OCI-LY1 (cell line): ENCODE data around the gene KLRF2.
"Not testable (repeated sequence)": the region's sequence is repeated elsewhere in the genome, so short reads cannot be mapped to it uniquely, and the experiment has no call there.

ENCODE experiments used
- H2AFZ ChIP-seq: fragments of 200-600 bp; sonication (generic), shearing (Covaris generic); 2 replicates; pipeline ENCODE4 v1.6.0; 2014; ENCODE audit warnings: antibody characterized with exemption, mild to moderate bottlenecking, low read length
- H3F3A ChIP-seq: fragments of 200-600 bp; sonication (generic), shearing (Covaris generic); 2 replicates; pipeline ENCODE4 v1.6.0; 2014; ENCODE audit warnings: mild to moderate bottlenecking, antibody characterized with exemption, low read length, moderate library complexity; ENCODE audit not compliant: insufficient read depth
- H3K27ac ChIP-seq: fragments of 200-600 bp; sonication (generic); 2 replicates; pipeline ENCODE4 v1.5.1; 2014; ENCODE audit warnings: low read length, mixed run types, mild to moderate bottlenecking, low read depth; ENCODE audit not compliant: poor library complexity, severe bottlenecking
- H3K27me3 ChIP-seq: fragments of 200-600 bp; sonication (generic); 2 replicates; pipeline ENCODE4 v1.6.0; 2014; ENCODE audit warnings: antibody characterized with exemption, mild to moderate bottlenecking, low read length, moderate library complexity; ENCODE audit not compliant: insufficient read depth
- H3K36me3 ChIP-seq: fragments of 200-600 bp; sonication (generic); 2 replicates; pipeline ENCODE4 v1.6.1; 2014; ENCODE audit warnings: mild to moderate bottlenecking, antibody characterized with exemption, low read length, moderate library complexity, mixed read lengths; ENCODE audit not compliant: insufficient read depth
- H3K4me1 ChIP-seq: fragments of 200-600 bp; sonication (generic); 2 replicates; pipeline ENCODE4 v1.5.1; 2014; ENCODE audit warnings: mild to moderate bottlenecking, low read length, moderate library complexity; ENCODE audit not compliant: insufficient read depth, severe bottlenecking
- H3K4me2 ChIP-seq: fragments of 200-600 bp; sonication (generic), shearing (Covaris generic); 2 replicates; pipeline ENCODE4 v1.6.1; 2014; ENCODE audit warnings: low read length
- H3K4me3 ChIP-seq: fragments of 200-600 bp; sonication (generic); 2 replicates; pipeline ENCODE4 v1.5.1; 2014; ENCODE audit warnings: low read length, low read depth, mild to moderate bottlenecking, mixed read lengths; ENCODE audit not compliant: poor library complexity, severe bottlenecking
- H3K79me2 ChIP-seq: fragments of 200-600 bp; shearing (Covaris generic); 2 replicates; pipeline ENCODE4 v1.6.1; 2016; ENCODE audit warnings: mixed run types, low read length, mixed read lengths; ENCODE audit not compliant: insufficient read depth
- H3K9ac ChIP-seq: fragments of 200-600 bp; sonication (generic), shearing (Covaris generic); 2 replicates; pipeline ENCODE4 v1.6.1; 2014; ENCODE audit warnings: mild to moderate bottlenecking, low read length, mixed read lengths
- H3K9me2 ChIP-seq: fragments of 200-600 bp; sonication (generic), shearing (Covaris generic); 2 replicates; pipeline ENCODE4 v1.6.1; 2014; ENCODE audit warnings: low read depth, mild to moderate bottlenecking, low read length, mixed read lengths
- H3K9me3 ChIP-seq: fragments of 200-600 bp; shearing (Covaris generic); 2 replicates; pipeline ENCODE4 v1.6.1; 2014; ENCODE audit warnings: low read length, mixed read lengths
- H4K20me1 ChIP-seq: fragments of 200-600 bp; sonication (generic), shearing (Covaris generic); 2 replicates; pipeline ENCODE4 v1.6.0; 2016; ENCODE audit warnings: mild to moderate bottlenecking, low read length; ENCODE audit not compliant: insufficient read depth
- EZH2 ChIP-seq: fragments of 200-600 bp; sonication (generic), shearing (Covaris generic); IDR thresholded peaks from 2 replicates; pipeline ENCODE4 v1.8.0; 2017; ENCODE audit warnings: borderline replicate concordance, mixed run types, mild to moderate bottlenecking, antibody characterized with exemption, low read length, moderate library complexity, mixed read lengths
- TF ChIP-seq, protein P1 (sequence below): fragments of 200-600 bp; sonication (generic), shearing (Covaris generic); IDR thresholded peaks from 2 replicates; pipeline ENCODE4 v1.5.1; 2017; ENCODE audit warnings: mild to moderate bottlenecking, antibody characterized with exemption, low read length, moderate library complexity, mixed read lengths

The KLRF2 gene

DNA sequence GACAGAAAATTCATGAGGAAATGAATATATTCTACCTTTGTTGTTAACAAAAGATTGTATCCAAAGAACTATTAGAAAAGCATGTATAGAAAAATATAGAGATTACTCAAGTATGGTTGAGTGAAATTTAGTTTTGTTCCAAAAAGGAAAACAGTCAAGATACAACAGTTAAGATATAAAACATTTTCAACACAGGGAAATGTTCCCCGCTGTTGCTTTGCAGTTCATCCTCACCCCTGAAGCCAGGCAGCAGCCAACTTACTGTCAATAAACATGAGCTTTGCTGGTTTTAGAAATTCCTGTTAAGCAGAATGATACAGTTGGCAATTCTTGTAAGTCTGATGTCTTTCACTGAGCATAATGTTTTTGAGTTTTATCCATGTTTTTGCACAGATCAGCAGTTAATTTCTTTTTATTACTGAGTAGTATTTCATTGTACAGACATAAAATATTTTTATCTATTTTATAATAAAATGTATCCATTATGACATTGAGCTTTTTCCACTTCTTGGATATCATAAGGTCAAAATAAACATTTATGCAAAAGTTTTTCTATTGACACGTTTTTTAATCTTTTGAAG, 10.9 kb upstream of the KLRF2 start:
- peaks cover 32% of the 10 kb centered on the region for H3K4me1 ChIP-seq
- peak overlapping the region; percentile 51 for H3K4me3 ChIP-seq
- H3K4me2 ChIP-seq = peak overlapping the region; percentile 71; the same call in 1 of the 2 replicates
- H3F3A ChIP-seq = no peaks in the 10 kb centered on the region
- H3K9me3 ChIP-seq = no peaks in the 10 kb centered on the region
- H3K9me2 ChIP-seq = no peaks in the 10 kb centered on the region
- H3K27ac ChIP-seq = no peak overlapping the region
- no peaks in the 10 kb centered on the region for H3K27me3 ChIP-seq
- TF ChIP-seq, protein P1, sequence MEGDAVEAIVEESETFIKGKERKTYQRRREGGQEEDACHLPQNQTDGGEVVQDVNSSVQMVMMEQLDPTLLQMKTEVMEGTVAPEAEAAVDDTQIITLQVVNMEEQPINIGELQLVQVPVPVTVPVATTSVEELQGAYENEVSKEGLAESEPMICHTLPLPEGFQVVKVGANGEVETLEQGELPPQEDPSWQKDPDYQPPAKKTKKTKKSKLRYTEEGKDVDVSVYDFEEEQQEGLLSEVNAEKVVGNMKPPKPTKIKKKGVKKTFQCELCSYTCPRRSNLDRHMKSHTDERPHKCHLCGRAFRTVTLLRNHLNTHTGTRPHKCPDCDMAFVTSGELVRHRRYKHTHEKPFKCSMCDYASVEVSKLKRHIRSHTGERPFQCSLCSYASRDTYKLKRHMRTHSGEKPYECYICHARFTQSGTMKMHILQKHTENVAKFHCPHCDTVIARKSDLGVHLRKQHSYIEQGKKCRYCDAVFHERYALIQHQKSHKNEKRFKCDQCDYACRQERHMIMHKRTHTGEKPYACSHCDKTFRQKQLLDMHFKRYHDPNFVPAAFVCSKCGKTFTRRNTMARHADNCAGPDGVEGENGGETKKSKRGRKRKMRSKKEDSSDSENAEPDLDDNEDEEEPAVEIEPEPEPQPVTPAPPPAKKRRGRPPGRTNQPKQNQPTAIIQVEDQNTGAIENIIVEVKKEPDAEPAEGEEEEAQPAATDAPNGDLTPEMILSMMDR = no peak
- TF ChIP-seq EZH2 = no peak
- H3K79me2 ChIP-seq = no peaks in the 10 kb centered on the region
- H4K20me1 ChIP-seq = no peaks in the 10 kb centered on the region
- H2AFZ ChIP-seq = peak overlapping the region; percentile 97
- no peak overlapping the region; the same call in 1 of the 2 replicates for H3K9ac ChIP-seq
- no peaks in the 10 kb centered on the region for H3K36me3 ChIP-seq

DNA sequence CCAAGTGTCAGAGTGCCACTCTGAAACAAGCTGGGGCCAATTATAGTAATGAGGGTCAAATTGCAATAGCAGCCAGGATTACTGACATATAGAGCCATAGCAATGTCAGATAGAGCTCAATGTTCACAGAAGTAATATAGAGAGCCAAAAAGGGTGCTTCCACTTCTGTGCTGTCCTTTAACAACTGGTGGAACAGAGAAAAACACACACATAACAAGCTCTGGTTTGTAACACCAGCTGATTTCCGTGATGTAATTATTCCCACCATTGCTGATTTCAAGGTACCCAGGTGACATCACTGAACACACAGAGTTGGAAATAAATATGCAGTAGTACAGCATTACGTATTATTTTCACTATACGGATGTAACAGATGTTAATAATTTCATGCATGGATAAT, 9.1 kb upstream of the KLRF2 start:
- Histone ChIP-seq H3K27me3 (no peaks in the 10 kb centered on the region), H3K9me3 (no peaks in the 10 kb centered on the region), H2AFZ (no peak overlapping the region), H3K36me3 (no peaks in the 10 kb centered on the region), H3K27ac (no peak overlapping the region), H3K4me1 (peaks cover 25% of the 10 kb centered on the region), H3K9ac (no peak overlapping the region), H4K20me1 (no peaks in the 10 kb centered on the region), H3K4me3 (no peak overlapping the region), H3K4me2 (no peak overlapping the region), H3F3A (no peaks in the 10 kb centered on the region), H3K79me2 (no peaks in the 10 kb centered on the region), H3K9me2 (no peaks in the 10 kb centered on the region)
- no peak for TF ChIP-seq EZH2
- TF ChIP-seq, protein P1 = no peak

DNA sequence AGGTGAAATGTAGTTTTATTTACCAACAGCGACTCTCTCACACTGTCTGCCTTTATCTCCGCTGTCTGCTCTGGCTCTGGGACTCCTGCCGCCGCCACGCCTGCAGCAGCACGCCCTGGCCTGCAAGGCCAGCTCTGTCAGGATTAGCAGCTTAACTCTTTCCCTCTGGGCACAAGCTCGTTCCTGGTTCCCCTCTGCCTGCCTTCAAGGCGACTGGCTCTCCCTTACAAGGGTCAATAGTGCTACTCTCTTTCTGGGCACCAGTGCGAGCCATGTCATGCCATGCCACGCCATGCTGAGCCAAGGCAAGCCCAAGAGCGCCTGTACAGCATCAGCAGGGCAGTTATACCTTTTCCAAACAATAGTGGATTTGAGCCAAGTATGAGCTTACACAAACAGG, 8.5 kb upstream of the KLRF2 start:
- Histone ChIP-seq H3K79me2 (no peaks in the 10 kb centered on the region), H3K4me1 (peaks cover 23% of the 10 kb centered on the region), H3K4me2 (no peak overlapping the region), H3K9me2 (no peaks in the 10 kb centered on the region), H3F3A (no peaks in the 10 kb centered on the region), H3K9ac (no peak overlapping the region), H3K27ac (no peak overlapping the region), H4K20me1 (no peaks in the 10 kb centered on the region), H3K4me3 (no peak overlapping the region), H3K36me3 (no peaks in the 10 kb centered on the region), H3K27me3 (no peaks in the 10 kb centered on the region), H3K9me3 (no peaks in the 10 kb centered on the region), H2AFZ (no peak overlapping the region)
- TF ChIP-seq, protein P1 = no peak
- TF ChIP-seq EZH2 = no peak

DNA sequence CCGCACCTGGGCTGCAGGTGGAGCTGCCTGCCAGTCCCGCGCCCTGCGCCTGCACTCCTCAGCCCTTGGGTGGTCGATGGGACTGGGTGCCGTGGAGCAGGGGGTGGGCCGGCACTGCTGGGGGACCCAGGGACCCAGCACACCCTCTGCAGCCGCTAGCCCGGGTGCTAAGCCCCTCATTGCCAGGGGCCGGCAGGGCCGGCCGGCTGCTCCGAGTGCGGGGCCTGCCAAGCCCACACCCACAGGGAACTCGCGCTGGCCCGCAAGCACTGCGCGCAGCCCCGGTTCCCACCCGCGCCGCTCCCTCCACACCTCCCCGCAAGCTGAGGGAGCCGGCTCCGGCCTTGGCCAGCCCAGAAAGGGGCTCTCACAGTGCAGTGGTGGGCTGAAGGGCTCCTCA, 5.2 kb upstream of the KLRF2 start:
- not testable (repeated sequence) for H3K27ac ChIP-seq, H2AFZ ChIP-seq

More for the DNA sequence above, 5.2 kb upstream of the KLRF2 start:
- H3K4me3 ChIP-seq, H3K9me2 ChIP-seq, H3K9ac ChIP-seq, H3K4me2 ChIP-seq, H3K36me3 ChIP-seq, H3K27me3 ChIP-seq, H3K9me3 ChIP-seq, H3K4me1 ChIP-seq, H4K20me1 ChIP-seq, H3K79me2 ChIP-seq, H3F3A ChIP-seq: not testable (repeated sequence)
